HT-29 (cell line): ENCODE data around the gene CD47. TPM values are rescaled to one million over a fixed set of nuclear protein-coding genes. Genes with fewer than 3 reads are reported as not detected.

Source experiments
- DNase-seq: peaks from one replicate; pipeline ENCODE4 v3.0.0-alpha.2; 2015; ENCODE audit warnings: low spot score
- total RNA-seq: library from RNA; depleted of rRNA; stranded (reverse); fragments of >200 nt; shearing (Covaris generic); gene quantifications from 2 replicates; pipeline ENCODE4 v1.2.3, GENCODE V29; 2014

CD47 gene
- total RNA-seq, 1 experiment from 2014 or later = 39.0 TPM

GRCh38 chr3:108117241-108117775 is 26.5 kb upstream of the CD47 start:
- no peak for DNase-seq

DNA sequence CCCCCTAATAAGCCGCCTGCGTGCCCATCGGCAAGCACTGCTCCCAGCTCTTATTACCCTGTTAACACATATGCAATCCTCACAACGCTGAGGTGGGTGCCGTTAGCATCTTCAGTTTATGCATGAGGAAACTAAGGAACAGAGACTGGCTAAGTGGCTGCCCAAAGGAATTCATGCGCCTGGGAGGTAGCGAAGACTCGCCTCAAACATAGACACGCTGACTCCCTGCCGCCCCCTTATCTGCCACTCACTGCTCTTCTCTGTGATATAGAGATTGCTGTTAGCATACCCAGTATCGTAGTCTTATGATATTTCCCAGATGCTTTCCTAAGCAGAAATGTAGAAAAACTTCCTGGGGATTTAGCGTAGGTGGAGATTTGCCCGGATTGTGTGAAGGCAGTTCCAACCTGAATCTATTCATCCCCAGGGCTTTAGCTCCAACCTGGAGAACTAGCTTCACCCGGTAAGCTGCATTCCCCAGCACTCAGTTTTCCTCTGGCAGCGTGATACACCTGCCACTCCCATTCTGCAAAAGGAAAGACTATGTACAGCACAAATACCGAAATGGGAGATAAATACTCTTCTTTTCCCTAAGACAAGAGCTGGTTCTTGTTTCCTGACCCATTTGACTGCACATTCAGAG is 23.7 kb upstream of the CD47 start:
- no peak for DNase-seq

DNA sequence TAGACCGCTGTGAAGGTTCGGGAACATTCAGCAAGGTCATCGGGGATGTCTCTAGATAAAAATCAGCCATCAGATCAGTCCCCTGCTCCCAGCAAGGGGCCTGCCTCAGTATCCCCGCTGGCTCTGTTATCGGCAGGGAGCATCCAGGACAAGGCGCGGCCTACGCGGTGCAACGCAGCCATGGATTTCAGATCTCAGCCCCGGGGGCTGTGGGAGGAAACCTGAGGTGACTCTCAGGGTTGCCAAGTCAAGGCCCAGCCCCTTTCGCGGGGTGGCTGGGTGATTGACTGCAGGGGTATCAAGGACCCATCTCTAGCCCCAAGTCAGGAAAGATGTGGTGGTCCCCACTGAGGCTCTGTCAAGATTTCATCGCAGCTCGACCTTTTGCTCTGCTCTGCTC is 23.1 kb upstream of the CD47 start:
- DNase-seq = no peak

- DNase-seq = no peak
Measured at GRCh38 chr3:108110934-108111333, 20.1 kb upstream of the CD47 start.

- DNase-seq = no peak
Measured at GRCh38 chr3:108108416-108108815, 17.6 kb upstream of the CD47 start.

GRCh38 chr3:108106449-108106848 is 15.6 kb upstream of the CD47 start:
- DNase-seq = no peak

GRCh38 chr3:108106031-108106430 is 15.2 kb upstream of the CD47 start:
- DNase-seq = no peak

- DNase-seq = no peak
Measured at GRCh38 chr3:108103886-108104797, 13.3 kb upstream of the CD47 start.

GRCh38 chr3:108103040-108103751 is 12.4 kb upstream of the CD47 start:
- no peak for DNase-seq

DNA sequence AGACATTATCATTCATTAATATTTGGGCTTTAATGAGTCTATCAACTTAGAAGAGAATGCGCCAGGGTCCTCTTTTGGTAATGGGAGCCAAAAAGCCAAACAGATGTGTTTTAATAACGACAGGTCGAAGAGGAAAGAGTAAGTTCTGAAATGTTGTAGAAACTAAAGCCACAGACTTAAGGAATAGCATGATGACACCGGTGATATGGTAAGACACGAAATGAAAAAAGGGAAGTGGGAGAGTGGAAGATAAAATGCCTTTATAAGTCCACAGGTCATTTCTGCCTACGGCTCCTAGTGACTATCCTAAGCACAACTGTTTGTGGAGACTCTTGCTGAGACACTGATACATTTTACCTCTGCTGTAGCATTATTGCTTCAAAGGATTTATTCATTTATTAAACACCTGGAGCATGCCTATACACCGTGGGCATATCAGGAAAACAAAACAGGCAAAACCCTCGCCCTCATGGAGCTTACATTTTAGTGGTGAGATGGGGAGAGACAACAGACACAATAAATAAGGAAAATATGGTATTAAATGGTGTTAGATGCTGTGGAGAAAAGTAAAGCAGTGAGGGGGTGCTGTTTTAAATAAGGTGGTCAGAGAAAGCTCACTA is 11.7 kb upstream of the CD47 start:
- no peak for DNase-seq

DNA sequence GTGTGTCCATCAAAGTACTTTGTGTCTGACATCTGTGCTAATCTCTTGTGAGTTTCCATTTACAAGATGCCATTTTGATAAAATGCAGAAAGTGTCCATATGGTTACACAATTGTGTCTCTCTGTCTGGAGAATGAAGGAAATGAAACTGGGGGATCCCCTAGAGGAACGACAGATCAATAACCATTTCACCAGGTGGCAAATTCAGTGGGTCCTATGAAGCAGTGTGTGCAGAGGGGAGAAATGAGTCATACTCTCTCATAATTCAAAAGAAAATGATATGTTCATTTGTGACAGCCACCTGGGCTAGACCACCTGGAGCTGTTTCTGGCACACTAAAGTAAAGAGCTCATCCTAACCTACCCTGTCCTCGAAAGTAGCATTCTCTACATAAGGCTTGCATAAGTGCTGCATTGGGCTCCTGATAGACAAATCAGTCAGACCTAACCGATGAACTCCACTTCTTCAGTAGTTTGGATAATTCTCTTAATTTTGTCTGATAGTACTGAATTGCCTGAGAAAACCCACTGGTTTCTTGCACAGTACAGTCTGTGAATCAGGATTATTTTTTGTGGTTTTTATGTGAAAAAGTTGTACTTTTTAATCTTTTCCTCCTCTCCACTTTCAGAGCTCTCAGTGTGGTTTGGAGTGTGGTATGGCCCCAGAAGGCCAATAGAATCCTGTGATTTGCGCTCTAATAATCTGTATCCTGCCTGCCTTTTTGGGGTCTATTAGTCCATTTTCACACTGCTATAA is 10.3 kb upstream of the CD47 start:
- DNase-seq = no peak

- DNase-seq = no peak
Measured at GRCh38 chr3:108099679-108100428, 9.0 kb upstream of the CD47 start.

DNA sequence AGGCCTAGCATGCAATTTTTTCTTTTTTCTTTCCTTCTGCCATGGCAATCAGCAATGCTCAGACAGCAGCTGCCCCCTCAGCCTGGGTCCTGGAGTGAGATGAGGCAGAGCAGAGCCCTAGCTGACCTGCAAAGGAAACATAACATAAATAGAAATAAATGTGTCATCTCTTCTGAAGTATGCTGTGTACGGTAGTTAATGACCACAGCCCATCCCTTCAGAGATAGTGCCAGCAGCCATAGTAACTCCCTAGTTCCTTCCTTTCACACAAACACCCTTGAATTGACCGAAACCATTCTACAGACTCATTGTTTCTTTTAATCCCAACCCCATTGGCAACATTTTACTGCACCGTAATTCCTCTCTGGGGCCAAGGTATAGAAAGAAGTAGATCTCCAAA is 8.4 kb upstream of the CD47 start:
- no peak for DNase-seq

GRCh38 chr3:108098003-108098370 is 7.2 kb upstream of the CD47 start:
- no peak for DNase-seq

DNA sequence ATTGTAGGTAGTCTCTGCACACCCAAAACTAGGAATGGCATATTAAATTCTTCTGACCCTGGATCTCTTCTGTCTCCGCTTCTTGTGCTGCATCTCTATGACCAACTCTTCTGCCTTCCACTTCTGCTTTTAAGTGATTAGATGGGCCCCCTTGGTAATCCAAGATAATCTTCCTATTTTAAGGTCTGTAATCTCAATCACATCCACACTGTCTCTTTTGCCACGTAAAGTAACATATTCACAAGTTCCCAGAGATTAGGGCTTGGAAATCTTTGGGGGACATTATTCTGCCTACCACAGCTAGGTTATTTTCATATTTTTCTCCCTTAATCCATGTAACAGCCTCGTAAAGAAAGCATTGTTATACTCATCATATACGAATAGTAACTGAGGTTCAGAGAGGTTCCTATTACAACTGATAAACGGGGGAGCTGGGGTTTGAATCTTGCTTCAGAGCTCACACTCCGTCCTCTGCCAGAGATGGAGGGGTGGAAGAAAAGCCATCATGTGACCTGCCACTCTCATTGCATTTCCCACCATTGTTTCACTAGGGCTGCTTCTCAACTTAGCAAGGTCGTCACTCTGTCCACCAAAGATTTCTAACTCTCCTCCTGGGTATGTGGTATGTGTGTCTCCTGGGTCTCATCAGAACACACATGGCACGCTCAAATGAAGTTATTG is 6.6 kb upstream of the CD47 start:
- DNase-seq = no peak

DNA sequence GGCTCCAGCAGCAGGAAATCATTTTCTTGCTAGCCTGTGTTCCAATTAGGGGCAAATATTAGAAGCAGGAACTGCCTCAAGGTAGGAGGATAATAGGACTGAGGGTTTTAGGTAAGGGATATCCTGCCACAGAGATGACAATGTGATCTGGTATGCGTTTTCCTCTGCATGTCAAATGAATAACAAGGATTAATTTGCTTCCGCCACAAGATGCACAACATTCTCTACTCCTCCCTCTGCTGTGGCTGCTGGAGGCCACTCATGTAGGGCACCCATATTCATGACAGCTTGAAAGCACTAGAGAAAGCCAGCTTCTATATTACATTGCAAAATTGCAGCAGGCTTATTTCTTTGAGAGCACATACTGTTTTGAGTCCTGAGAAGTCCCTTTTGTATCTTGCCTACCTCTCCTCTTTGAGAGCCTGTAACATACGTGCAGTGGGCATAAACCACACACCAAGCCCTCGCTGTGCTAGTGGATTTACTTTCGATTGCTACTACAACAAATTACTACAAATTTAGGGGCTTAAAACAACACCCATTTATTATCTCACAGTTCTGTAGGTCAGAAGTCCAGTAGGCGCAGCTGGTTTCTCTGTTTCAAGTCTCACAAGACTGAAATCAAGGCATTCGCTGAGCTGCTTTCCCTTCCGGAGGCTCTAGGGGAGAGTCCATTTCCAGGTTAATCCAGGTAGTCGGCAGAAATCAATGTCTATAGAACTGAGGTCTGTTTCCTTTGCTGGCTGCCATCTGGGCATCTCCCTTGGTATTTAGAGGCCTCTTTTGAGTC is 5.9 kb upstream of the CD47 start:
- no peak for DNase-seq

- no peak for DNase-seq
Measured at GRCh38 chr3:108093616-108094015, 2.8 kb upstream of the CD47 start.

DNA sequence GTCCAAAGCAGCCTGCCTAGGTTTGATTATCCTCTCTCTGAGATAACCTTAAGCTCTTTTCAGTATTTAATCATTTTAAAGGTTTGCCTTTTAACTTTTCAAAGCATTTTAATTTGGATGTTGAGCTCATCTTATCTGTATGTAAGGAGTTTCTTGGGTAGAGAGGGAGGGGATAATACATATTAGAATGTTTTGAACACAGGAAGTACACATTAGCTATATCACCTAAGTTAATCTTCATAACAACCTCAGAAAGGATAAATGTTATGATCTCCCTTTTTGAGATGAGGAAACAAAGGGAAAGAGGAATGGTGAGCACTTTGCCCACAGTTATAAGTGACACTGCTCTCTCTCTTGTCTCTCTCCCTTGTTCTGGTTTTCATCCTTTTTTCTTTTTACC is 2.2 kb upstream of the CD47 start:
- DNase-seq = no peak

DNA sequence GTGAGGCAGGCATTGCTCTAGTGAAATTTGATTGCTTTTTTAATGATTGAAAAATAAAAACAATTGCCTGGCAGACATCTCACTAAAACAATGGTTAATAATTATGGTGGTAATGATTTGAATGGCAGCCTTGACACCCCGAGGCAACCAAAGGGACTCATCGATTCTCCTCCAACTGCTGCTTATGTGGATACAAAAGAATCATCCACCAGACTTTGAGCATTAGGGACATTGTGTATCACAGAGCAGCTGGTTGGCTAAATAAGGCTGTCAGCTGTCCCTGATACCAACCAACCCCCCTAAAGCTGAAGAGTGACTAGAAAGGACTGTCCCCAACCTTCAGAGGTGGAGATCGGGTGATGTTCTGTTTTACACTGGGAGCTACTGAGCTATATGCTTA is 1.7 kb upstream of the CD47 start:
- no peak for DNase-seq
